Measurements from ENCODE around the gene SLC17A2.
A peak's percentile ranks its signal among the peaks of the same experiment; 100 is the strongest.

Gene SLC17A2

GRCh38 chr6:25930532-25931410, at the start of gene SLC17A2:
Gene SLC17A2 (minus strand): TSS chr6:25930691. CDS start chr6:25925796, 4,895 bp downstream.
- DNase-seq = no peak

GRCh38 chr6:25975923-25976560, 45.6 kb upstream of the SLC17A2 start:
- no peak for DNase-seq

GRCh38 chr6:25973923-25974555, 43.5 kb upstream of the SLC17A2 start:
- DNase-seq = no peak

- DNase-seq = no peak
Measured at GRCh38 chr6:25972902-25973301, 42.4 kb upstream of the SLC17A2 start.

GRCh38 chr6:25972128-25972527, 41.6 kb upstream of the SLC17A2 start:
- no peak for DNase-seq

GRCh38 chr6:25971187-25971821, 40.8 kb upstream of the SLC17A2 start:
- DNase-seq = no peak

GRCh38 chr6:25968769-25969168, 38.3 kb upstream of the SLC17A2 start:
- no peak for DNase-seq

GRCh38 chr6:25966711-25967110, 36.2 kb upstream of the SLC17A2 start:
- no peak for DNase-seq

- DNase-seq = no peak
Measured at GRCh38 chr6:25965058-25965457, 34.6 kb upstream of the SLC17A2 start.

- DNase-seq = no peak
Measured at GRCh38 chr6:25963426-25964123, 33.1 kb upstream of the SLC17A2 start.

GRCh38 chr6:25962149-25963127, 31.9 kb upstream of the SLC17A2 start, which contains the start of gene TRIM38:
Gene TRIM38 (plus strand): TSS chr6:25962802. CDS start chr6:25966523, 3,721 bp downstream.
- peak; percentile 91 for DNase-seq

GRCh38 chr6:25961619-25962148, 31.2 kb upstream of the SLC17A2 start:
- DNase-seq = no peak

- DNase-seq = no peak
Measured at GRCh38 chr6:25960734-25961133, 30.2 kb upstream of the SLC17A2 start.

- no peak for DNase-seq
Measured at GRCh38 chr6:25959890-25960536, 29.5 kb upstream of the SLC17A2 start.

GRCh38 chr6:25958700-25959162, 28.2 kb upstream of the SLC17A2 start:
- DNase-seq = no peak

GRCh38 chr6:25956226-25956625, 25.7 kb upstream of the SLC17A2 start:
- no peak for DNase-seq

GRCh38 chr6:25954756-25955155, 24.3 kb upstream of the SLC17A2 start:
- no peak for DNase-seq

GRCh38 chr6:25953733-25954132, 23.2 kb upstream of the SLC17A2 start:
- no peak for DNase-seq

- no peak for DNase-seq
Measured at GRCh38 chr6:25952535-25952934, 22.0 kb upstream of the SLC17A2 start.
